22Rv1 (cell line): Measurements from ENCODE around the gene CEP290.

Experiments used
- CTCF ChIP-seq: fragments of 450-650 bp; IDR thresholded peaks from 2 replicates; pipeline ENCODE4 v1.5.1; 2017; ENCODE audit warnings: mild to moderate bottlenecking
- ZFX ChIP-seq: fragments of 450-650 bp; IDR thresholded peaks from 2 replicates; pipeline ENCODE4 v1.6.1; 2017; ENCODE audit warnings: antibody characterized with exemption, borderline replicate concordance

- TF ChIP-seq CTCF (no peak), ZFX (no peak)
Measured at GRCh38 chr12:88172844-88173407, 31.0 kb upstream of the CEP290 start.
